Right lobe of liver (tissue), 4 donors: ENCODE measurements around the gene PHACTR2.

Experiments used
- CTCF ChIP-seq, 4 donors: fragments of 200-600 bp in 3 of 4; fragments of 450-650 bp in 1 of 4; IDR thresholded peaks; one replicate each; pipeline versions ENCODE4 v1.5.1 to v1.8.0; 2016 to 2022; ENCODE audit warnings: antibody characterized with exemption in 4 of 4, mild to moderate bottlenecking in 2 of 4
- POLR2A ChIP-seq: fragments of 450-650 bp; IDR thresholded peaks from one replicate; pipeline ENCODE4 v1.6.1; 2017; ENCODE audit warnings: antibody characterized with exemption, mild to moderate bottlenecking
- donor health status: DM: no; HTN: no; CAD: no.
- donor health status: DM: no; HTN: no; CAD: no.
- donor health status: DM: no; HTN: yes; CAD: no.

- TF ChIP-seq POLR2A (no peak), CTCF (IDR thresholded peaks at IDR 0.05) (no peak)
These were observed 43.9 kb downstream of the PHACTR2 start for GRCh38 chr6:143721642-143722041.
